ENCODE data around the gene MYO5A.

MYO5A gene

GRCh38 chr15:52295421-52296001, 233.2 kb downstream of the MYO5A start, which contains the start of gene MYO5C:
TSS of gene MYO5C (minus strand) at chr15:52295804. CDS start at chr15:52295636, 168 bp downstream.
- H3K27me3 ChIP-seq (replicated peaks; ENCODE audit: insufficient read depth, low read length): no peaks in the 10 kb centered on the region
- H3K4me1 ChIP-seq (ENCODE audit: low read length): peaks cover 28% of the 10 kb centered on the region
- H3K27ac ChIP-seq (ENCODE audit: low read length): peak within 1 kb of the TSS; percentile 96
- H4K20me1 ChIP-seq (ENCODE audit: insufficient read depth, low read length): no peaks in the 10 kb centered on the region
- H3K36me3 ChIP-seq (replicated peaks; ENCODE audit: insufficient read depth, low read length): no peaks in the 10 kb centered on the region
- H3K9me2 ChIP-seq (replicated peaks; ENCODE audit: insufficient read depth, low read length): no peaks in the 10 kb centered on the region
- DNase-seq: peak; percentile 48
- H3K4me3 ChIP-seq (ENCODE audit: low read length): peak within 1 kb of the TSS; percentile 70
- H2AFZ ChIP-seq (ENCODE audit: low read length): peak within 1 kb of the TSS; percentile 81
- no peaks in the 10 kb centered on the region for H3K9me3 ChIP-seq (replicated peaks; ENCODE audit: insufficient read depth, low read length)
- peak within 1 kb of the TSS; percentile 94 for H3K4me2 ChIP-seq (ENCODE audit: low read depth, low read length)
- peaks cover 12% of the 10 kb centered on the region for H3K79me2 ChIP-seq (ENCODE audit: low read length)
- peak within 1 kb of the TSS; percentile 91 for H3K9ac ChIP-seq (ENCODE audit: low read length)
- no peak for TF ChIP-seq EZH2 (optimal IDR thresholded peaks at IDR 0.05; ENCODE audit: low read depth, low read length)
- no peak for TF ChIP-seq EZH2phosphoT487 (IDR thresholded peaks at IDR 0.05; ENCODE audit: low read length)
- TF ChIP-seq CTCF (IDR thresholded peaks at IDR 0.05; ENCODE audit: low read length): no peak
- peaks cover 40% of the 10 kb centered on the region for H3F3A ChIP-seq (ENCODE audit: insufficient read depth, low read length)

DNA sequence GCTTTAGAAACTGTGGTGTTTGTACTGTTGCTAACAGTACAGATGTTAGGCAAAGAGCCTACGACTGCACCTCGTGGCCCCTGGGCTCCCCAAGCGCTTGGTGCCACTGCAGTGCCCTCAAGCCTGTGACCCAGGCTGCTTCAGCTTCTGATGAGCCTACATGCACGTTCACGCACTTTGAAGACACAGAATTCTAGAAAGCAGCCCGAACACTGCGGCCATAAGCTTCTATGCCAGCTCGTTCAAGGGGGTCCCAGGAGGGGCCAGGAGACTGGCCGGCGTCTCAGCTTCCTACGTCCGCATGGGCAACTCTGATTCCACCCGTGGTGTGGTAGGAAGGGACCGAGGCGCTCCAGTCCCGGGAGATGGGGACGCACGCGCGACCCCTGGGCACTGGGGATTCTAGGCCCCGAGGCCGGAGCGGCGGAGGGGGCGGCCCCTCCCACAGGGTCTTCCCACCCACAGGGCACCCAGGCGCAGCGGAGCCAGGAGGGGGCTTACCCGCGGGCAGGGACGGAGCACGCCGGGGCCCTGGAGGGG, 233.7 kb downstream of the MYO5A start:
- Histone ChIP-seq H3K9me3 (replicated peaks; ENCODE audit: insufficient read depth, low read length) (no peaks in the 10 kb centered on the region), H3K27me3 (replicated peaks; ENCODE audit: insufficient read depth, low read length) (no peaks in the 10 kb centered on the region), H2AFZ (ENCODE audit: low read length) (peak overlapping the region; percentile 81), H3K27ac (ENCODE audit: low read length) (peak overlapping the region; percentile 96), H3K4me1 (ENCODE audit: low read length) (peaks cover 34% of the 10 kb centered on the region), H3K4me2 (ENCODE audit: low read depth, low read length) (peak overlapping the region; percentile 94), H3K9me2 (replicated peaks; ENCODE audit: insufficient read depth, low read length) (no peaks in the 10 kb centered on the region), H3K4me3 (ENCODE audit: low read length) (peak overlapping the region; percentile 70), H3F3A (ENCODE audit: insufficient read depth, low read length) (peaks cover 43% of the 10 kb centered on the region), H3K79me2 (ENCODE audit: low read length) (peaks cover 14% of the 10 kb centered on the region), H3K9ac (ENCODE audit: low read length) (peak overlapping the region; percentile 91), H4K20me1 (ENCODE audit: insufficient read depth, low read length) (no peaks in the 10 kb centered on the region), H3K36me3 (replicated peaks; ENCODE audit: insufficient read depth, low read length) (no peaks in the 10 kb centered on the region)
- DNase-seq: peak; percentile 63
- TF ChIP-seq CTCF (IDR thresholded peaks at IDR 0.05; ENCODE audit: low read length) (no peak), EZH2phosphoT487 (IDR thresholded peaks at IDR 0.05; ENCODE audit: low read length) (no peak), EZH2 (optimal IDR thresholded peaks at IDR 0.05; ENCODE audit: low read depth, low read length) (no peak)

DNA sequence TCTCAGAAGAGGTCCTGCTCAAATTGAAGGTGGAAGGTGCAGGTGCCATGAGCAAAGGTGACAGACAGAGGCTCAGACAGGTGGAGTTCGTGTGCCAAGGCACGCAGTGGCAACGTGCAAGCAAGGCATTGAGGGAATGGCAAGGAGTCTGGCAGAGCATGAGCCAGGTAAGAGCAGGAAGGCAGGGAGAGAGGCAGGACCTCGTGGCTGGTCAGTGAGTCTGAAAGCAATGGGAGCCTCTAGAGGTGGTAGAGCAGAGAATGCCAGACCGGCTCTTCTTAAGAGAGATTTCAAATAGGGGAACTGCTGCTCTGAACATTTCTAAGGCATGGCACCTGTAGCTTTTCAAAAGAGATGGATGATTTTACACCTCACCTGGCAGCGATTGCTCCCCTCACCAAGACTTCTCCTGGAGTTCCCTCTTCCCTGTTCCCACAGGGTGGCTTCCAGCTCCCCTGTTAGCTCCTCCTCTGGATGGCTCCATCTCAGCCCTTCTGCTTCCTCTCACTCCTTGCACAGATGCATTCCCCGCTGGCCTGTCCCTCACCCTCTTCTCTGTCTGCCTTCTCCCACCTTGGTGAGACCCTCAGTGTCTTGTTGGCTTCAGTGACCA, 235.8 kb downstream of the MYO5A start:
- H3K4me3 ChIP-seq (ENCODE audit: low read length): no peak overlapping the region
- peaks cover 35% of the 10 kb centered on the region for H3K79me2 ChIP-seq (ENCODE audit: low read length)
- no peaks in the 10 kb centered on the region for H3K36me3 ChIP-seq (replicated peaks; ENCODE audit: insufficient read depth, low read length)
- H4K20me1 ChIP-seq (ENCODE audit: insufficient read depth, low read length): no peaks in the 10 kb centered on the region
- H3K9ac ChIP-seq (ENCODE audit: low read length): no peak overlapping the region
- DNase-seq: no peak
- H2AFZ ChIP-seq (ENCODE audit: low read length): no peak overlapping the region
- H3K9me3 ChIP-seq (replicated peaks; ENCODE audit: insufficient read depth, low read length): no peaks in the 10 kb centered on the region
- peak overlapping the region; percentile 96; the same call in 1 of the 2 replicates for H3K27ac ChIP-seq (ENCODE audit: low read length)
- no peaks in the 10 kb centered on the region for H3K27me3 ChIP-seq (replicated peaks; ENCODE audit: insufficient read depth, low read length)
- peak overlapping the region; percentile 94 for H3K4me2 ChIP-seq (ENCODE audit: low read depth, low read length)
- H3F3A ChIP-seq (ENCODE audit: insufficient read depth, low read length): peaks cover 39% of the 10 kb centered on the region
- peaks cover 43% of the 10 kb centered on the region for H3K4me1 ChIP-seq (ENCODE audit: low read length)
- TF ChIP-seq CTCF (IDR thresholded peaks at IDR 0.05; ENCODE audit: low read length) (peak; percentile 4; the same call in 1 of the 2 replicates), EZH2phosphoT487 (IDR thresholded peaks at IDR 0.05; ENCODE audit: low read length) (no peak), EZH2 (optimal IDR thresholded peaks at IDR 0.05; ENCODE audit: low read depth, low read length) (no peak)
- H3K9me2 ChIP-seq (replicated peaks; ENCODE audit: insufficient read depth, low read length): no peaks in the 10 kb centered on the region

Measured in MM.1S (cell line).